Measurements from ENCODE around the gene TTC33.

The TTC33 gene

DNA sequence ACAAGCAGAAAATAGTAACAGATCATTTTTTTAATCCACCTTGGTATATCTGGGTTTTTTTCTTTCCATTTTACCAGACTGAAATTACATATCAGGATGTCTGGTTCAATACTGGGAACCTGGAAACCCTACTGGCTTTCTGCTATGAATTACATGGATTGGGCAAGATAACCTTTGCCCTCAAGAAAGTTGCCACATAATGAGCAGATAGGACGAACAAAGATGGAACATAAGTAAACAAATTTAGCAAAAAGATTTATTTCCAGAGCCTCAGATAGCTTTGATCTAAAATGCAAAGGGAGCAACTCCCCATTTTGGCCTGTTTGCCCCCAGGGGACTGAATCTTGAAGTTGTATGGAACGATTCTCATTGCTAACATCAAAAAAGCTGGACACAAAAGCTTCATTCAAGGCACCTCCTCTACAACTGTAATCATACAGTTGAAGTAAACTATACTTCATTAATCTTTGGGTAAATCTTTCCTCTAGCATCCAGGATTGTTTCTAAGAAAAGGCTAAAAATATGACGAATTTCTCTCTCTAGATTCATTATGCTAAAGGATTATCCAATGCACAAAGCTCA, 207.7 kb downstream of the TTC33 start:
- in situ Hi-C loops (cut with MboI; ENCODE audit: low sequenced_read_pairs): no loop called here

DNA sequence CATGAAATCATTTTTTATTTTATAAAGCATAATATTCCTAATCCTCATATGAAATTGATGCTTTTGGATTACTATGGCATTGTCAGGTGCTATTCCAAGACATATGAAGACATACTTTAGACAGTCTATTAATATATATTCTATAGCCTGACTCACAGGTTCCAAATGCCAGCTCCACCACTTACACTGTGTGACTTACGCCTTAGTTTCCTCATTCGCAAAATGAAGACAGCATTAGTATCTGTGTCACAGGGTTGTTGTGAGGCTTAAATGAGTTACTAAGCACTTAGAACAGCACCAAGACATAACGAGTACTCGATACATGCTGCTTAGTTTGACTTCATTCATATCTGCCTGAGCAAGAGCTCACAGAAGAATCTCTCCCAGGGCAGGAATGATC, 208.2 kb downstream of the TTC33 start:
- in situ Hi-C loops (cut with MboI; ENCODE audit: low sequenced_read_pairs): no loop called here

DNA sequence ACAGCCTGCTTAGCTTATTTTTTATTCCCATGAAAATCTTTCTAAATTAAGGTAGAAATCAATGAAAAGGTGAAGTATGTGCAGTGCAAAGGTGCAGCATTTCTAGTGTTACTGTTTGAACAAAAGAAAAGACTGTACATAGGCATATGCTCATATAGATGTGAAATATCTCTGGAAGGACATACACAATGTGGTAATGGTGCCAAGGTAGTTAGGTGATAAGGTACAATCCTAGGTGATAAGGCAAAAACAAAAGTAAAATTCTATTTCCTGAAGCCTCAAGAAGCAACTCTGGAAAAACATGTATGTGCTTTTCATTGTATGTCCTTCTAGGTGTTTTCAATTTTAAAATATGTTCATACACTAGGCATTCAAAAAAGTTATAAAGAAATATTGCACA, 215.5 kb downstream of the TTC33 start:
- in situ Hi-C loops (cut with MboI; ENCODE audit: low sequenced_read_pairs): no loop called here

DNA sequence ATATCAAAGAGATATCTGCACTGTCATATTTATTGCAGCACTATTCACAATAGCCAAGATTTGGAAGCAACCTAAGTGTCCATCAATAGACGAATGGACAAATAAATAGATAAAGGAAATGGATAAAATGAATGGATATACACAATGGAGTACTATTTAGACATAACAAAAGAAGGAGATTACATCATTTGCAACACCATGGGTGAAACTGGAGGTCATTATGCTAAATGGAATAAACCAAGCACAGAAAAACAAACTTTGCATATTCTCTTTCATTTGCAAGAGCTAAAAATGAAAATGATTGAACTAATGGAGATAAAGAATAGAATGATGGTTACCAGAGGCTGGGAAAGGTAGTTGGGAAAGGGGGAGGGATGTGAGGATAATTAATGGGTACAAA, 231.1 kb downstream of the TTC33 start:
- in situ Hi-C loops (cut with MboI; ENCODE audit: low sequenced_read_pairs): no loop called here

DNA sequence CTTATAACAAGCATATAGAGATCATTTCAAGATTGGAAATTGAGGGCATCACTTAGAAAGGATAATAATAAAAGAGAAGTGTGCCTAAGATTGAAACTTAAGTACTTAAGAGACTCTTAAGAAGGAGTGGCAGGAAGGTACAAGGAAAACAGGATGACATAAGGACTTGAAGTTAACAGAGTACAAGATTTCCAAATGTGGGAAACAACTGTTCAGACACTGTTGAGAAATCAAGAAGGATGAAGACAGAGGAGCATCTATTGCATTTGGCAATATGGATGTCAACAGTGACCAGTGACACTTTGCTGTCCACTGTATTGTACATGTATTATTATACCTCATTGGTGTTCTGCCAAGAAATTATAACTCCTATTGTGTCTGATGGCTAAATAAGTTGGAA, 233.8 kb downstream of the TTC33 start:
- in situ Hi-C loops (cut with MboI; ENCODE audit: low sequenced_read_pairs): no loop called here

DNA sequence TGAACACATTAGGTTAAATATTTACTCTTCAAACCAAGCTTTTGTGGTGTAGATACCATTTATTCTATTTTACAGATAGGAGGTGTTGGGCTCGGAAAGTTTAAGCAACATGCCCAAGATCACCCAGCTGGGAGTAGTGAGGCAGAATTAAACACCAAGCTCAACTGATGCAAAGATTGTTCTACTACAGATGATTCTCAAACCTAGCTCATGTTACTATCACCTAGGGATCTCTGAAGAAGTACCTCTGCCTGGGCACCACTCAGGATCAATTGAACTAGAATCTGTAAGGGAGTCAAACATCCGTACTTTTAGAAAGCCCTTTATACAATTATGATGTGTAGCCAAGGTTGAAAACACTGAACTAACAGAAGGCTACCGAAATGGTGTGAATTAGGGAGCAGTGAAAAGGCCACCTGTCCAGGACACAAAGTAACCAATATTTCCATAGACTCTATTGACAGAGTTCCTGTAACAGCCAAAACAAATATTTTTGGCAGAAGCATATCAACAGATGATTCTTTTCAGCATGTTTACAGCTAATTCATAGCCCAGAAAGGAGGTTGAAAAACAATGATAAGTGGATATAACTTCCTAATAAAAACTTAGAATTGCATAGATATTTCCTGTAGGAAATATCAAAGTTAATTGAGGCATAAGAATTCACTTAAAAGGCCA, 234.5 kb downstream of the TTC33 start:
- in situ Hi-C loops (cut with MboI; ENCODE audit: low sequenced_read_pairs): no loop called here

DNA sequence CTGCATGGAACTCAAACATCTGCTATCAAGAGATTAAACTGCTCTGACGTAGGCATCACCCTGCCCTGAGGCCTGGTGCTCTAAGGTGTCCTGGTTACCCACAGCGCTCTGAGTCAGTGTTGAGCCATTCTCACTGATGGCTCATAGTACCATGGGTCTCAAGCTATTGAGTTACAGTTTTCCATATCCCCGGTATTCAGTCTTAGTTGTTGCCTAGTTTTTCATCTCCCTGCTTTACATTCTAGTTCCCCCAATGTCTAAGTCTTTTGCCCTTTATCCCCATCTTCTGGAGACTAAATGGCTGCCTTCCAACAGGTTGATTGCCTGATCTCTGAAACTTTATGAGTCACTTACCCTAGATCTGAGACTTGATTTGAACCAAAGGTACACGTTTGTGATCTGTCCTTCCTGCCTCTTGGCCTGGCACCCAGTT, 237.3 kb downstream of the TTC33 start:
- in situ Hi-C loops (cut with MboI; ENCODE audit: low sequenced_read_pairs): no loop called here

DNA sequence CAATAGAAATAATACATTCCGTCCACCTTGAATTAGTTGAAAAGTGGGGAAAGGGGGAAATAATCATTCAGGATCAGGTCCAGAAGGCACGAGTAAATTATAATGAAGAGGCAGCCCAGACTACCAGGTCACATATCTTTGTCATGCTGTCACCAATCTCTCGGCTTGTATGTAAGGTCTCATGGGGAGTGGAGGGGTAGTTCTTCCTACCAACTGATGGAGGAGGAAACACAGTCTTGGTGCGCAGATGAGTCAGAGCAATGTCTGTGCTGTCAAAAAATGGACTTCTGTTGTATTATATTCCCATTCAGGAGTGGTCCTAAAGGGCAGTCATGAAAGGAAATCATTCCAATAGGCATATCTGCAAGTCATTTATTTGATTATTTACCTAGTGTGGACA, 240.3 kb downstream of the TTC33 start:
- in situ Hi-C loops (cut with MboI; ENCODE audit: low sequenced_read_pairs): no loop called here

DNA sequence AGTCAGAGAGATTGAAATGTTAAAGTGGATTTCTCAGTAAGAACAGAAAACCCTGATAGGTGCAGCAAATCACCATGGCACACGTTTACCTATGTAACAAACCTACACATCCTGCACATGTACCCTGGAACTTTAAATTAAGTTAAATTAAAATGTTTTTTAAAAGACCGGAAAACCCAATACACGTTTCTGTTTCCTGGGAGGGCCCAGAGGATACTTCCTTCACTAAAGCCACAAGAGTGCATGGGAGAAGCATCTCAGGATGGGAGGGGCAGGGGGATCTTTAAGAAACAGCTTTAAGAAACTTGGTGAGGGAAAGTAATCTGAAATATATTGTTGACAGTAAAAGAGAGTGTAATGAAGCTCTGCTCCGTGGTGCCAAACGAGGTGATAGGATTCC, 240.8 kb downstream of the TTC33 start:
- in situ Hi-C loops (cut with MboI; ENCODE audit: low sequenced_read_pairs): no loop called here

DNA sequence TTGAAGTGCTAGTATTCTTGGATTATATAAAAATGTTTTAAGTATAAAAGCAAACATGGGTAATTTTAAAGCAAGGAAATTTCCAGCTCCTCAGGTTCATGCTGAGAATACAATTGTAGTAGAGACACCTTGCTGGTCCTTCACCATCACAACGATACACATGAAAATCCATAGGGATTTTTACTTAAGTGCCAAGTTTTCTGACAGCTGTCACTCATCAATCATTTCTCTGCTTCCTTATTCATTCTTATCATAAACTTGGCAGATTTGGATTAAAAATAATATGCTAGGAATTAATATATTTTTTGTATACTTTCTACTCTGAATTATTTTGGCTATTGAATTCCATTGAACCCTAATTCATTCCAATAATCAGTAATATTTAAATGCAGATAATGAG, 244.0 kb downstream of the TTC33 start:
- in situ Hi-C loops (cut with MboI; ENCODE audit: low sequenced_read_pairs): no loop called here

DNA sequence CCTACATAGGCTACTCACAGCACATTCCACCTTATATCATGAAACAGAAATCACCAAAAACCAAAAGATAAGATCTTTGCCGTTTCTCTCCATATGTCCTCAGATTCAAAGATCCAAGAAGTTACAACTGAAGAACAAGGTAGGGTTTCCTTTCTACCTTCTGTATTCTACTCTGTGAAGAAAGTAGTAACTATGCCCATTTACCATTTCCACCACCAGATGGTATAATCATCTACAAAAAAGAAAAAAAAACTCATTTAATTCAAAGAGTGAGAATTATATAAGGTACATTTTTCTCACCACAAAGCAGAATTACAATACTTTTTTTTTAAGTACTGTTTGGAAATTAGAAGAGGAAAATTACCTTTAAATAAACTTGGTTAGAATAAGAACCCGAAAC, 248.7 kb downstream of the TTC33 start:
- in situ Hi-C loops (cut with MboI; ENCODE audit: low sequenced_read_pairs): no loop called here

DNA sequence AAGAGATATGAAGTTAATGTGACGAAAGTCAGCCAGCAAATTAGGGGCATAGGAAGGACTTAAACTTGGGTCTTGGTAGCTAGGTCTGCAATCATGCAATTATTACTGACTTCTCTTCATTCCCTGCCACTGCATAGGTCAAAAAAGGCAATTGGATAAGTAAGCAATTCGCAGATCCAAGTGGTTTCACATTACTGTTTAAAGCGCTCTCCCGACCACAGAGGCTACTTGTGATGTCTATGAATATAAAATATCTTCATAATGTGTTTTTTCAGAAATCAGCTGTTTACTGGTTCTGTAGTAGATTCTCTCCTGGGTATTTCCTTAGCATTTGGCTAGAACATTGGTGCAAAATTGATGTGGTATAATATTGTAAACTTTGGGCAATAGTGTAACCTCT, 250.7 kb downstream of the TTC33 start:
- in situ Hi-C loops (cut with MboI; ENCODE audit: low sequenced_read_pairs): no loop called here

DNA sequence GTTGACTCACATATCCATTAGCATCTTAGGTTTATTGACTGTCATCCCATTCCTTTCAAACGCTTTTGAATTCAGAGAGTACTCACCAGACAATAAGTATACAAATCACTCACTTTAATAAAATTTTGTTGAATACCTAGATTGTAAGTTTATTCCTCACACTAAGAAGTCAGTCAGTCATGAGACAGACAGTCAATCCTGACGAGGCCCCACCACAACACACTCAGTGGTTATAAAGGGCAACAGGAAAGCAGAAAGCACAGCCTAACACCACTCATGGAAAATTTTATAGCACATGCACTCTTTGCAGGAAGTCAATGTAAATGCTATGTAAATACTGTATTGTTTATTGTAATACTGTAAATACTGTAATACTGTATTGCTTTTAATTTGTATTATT, 252.3 kb downstream of the TTC33 start:
- in situ Hi-C loops (cut with MboI; ENCODE audit: low sequenced_read_pairs): no loop called here

DNA sequence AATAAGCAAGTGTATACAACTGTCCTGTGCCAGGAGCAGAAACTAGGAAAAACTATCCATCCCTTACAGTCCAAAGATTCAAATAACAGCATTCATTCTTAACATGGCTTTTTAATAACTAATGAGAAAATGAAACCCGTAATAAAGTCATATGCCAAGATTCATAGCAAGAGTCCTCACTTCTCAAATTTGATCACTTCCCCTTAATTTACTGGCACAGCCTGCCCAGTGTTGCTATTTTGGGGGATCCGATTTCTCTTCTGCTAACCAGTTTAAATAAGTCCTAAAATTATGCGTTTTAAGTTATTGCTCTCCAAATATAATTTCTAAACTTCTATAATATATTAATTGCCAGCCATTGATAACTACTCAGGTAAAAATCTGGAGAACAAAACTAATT, 253.0 kb downstream of the TTC33 start:
- in situ Hi-C loops (cut with MboI; ENCODE audit: low sequenced_read_pairs): no loop called here

DNA sequence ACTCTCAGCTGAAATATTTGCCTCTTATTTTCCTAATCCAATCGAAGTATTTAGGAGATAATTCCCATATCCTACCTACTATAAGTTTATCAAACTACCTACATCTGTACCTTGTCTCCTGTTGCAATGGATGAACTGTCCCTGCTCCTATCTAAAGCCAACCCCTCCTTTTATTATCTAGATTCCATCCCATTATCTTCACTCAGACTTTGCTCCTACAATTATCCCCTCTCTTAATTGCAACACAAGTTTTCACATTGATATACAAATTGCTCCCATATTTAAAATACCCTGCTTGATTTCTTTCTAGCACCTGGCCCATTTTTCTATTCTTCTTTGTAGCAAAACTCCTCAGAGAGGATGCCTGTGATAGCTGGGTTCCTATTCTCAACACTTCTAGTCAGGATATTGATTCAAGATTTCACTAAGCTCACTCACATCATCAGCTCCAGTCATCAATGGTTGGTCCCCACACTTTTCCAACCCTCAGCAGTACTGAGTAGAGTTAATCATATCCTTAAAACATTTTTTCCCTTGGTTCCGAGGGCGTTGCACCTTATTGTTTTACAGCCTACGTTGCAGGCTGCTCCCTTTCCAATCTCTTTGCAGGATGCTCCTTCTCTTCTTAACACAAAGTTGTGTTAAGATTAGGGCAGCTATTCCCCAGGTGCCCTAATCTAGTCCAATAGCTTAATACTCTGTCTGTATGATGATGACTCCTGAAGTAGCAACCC, 253.9 kb downstream of the TTC33 start:
- in situ Hi-C loops (cut with MboI; ENCODE audit: low sequenced_read_pairs): no loop called here

DNA sequence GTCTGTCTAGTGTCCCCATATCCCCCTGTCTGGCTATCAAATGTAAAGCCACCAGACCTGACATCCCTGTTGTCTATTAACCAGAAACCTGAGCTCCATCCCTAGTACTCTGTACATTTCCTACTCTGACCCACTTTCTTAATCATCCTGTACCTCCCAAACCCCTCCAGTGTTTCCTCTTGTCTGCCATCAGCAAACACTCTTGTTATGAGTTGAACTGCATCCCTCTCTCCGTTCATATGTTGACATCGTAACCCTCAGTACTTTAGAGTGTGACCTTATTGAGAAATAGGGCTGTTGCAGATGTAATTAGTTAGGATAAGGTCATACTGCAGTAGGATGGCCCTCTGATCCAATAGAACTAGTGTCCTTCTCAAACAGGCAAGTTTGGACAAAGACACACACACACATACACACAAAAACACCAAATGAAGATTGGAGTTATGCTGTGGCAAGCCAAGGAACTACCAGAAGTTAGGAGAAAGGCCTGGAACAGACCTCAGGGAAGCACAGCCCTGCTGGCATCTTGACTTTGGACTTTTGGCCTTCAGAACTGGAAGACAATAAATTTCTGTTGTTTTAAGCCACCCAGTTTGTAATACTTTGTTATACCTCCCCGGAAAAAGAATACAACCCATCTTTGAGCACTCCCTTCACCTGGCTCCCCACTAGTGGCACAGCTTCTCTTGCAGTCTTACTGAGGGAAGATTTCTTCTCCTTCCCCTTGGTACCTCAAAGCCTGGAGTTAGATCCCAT, 256.1 kb downstream of the TTC33 start:
- in situ Hi-C loops (cut with MboI; ENCODE audit: low sequenced_read_pairs): no loop called here

DNA sequence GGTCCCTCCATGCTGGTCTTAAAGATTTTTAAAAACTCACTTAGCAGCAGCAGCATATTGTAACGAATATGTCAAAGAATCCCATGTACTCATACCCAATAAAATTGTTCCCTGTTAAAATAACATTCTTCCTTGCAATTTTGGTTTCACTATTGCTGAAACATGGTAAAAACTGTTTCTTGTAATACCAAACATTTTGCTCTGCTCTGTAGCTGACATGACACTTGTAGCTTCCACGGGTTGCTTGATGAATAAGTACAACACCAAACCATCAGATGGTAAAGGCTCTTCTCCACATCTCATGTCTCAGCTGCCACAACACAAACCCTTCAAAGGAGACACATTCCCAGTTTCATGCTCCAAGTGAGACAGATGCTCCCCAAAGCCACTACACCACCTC, 256.8 kb downstream of the TTC33 start:
- in situ Hi-C loops (cut with MboI; ENCODE audit: low sequenced_read_pairs): no loop called here

DNA sequence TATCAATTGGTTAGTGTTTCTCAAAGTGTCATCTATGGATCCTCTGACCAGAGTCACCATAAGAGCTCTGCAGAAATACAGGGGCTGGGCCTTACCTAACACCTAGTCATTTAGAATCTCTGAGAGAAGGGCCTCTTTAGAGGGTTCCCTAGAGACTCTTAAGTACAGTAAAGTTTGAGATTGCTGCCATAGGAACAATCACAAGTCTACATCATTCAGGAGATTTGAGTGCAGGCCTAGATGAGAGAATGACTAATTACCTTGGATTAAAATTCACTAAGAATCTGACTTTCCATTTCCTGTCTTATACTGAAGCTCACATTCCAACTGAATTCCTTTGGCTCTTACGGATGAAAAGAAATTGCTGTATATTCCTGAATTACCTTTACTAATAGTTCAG, 258.2 kb downstream of the TTC33 start:
- in situ Hi-C loops (cut with MboI; ENCODE audit: low sequenced_read_pairs): no loop called here

DNA sequence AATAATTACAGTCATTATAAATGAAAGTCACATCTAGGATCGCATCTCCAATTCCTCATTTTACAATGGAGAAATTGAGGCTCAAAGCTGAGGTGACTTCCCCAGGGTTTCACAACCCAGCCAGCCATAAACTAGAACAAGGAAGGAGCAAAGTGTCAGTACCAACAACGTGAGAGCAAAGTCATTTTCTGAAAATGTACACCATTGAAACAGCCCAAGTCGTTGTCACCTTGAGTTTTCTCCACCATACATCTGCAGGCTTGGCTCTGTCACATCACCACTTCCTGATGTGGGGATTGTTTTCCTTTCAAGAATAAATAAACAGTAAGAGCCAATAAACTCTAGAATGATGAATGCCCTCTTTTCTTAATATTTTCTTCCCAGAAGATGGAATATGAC, 260.5 kb downstream of the TTC33 start:
- in situ Hi-C loops (cut with MboI; ENCODE audit: low sequenced_read_pairs): no loop called here

DNA sequence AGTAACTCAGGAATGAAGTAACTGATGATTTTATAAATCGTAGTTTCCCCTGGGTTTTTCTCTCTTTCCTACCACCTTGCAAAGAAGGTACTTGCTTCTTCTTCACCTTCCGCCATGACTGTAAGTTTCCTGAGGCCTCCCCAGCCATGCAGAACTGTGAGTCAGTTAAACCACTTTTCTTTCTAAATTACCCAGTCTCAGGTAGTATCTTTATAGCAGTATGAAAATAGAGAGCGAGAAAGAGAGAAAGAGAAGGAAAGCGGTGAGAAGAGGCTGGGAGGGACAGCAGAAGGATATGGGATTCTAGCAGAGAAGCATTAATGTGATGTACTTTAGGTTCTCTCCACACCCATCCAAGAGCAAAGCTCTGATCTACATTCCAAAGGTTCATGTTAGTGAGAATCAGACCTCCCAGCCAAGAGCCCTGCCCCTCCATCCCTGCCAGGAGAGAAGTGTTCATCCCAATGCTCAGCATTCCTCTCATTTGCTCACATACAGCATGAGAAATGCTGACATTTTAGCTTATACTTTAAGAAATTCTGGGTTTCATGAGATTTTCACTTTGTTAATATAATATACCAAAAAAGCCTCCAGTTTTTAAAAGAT, 261.0 kb downstream of the TTC33 start:
- in situ Hi-C loops (cut with MboI; ENCODE audit: low sequenced_read_pairs): no loop called here

DNA sequence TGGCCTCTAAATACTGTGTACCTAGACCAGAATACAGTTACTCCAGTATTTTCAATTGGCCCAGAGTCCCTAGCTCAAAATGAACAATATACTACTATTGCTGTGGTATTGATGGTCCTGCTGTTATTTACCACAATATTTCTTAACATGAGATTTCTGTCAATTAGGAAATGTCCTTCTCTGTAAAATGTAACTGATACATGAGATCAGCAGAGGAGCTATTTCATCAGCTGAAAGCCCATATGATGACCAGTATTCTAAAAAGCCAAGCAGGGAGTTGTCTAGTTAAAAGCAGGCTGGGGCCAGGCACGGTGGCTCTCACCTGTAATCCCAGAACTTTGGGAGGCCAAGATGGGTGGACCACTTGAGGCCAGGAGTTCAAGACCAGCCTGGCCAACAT, 263.7 kb downstream of the TTC33 start:
- in situ Hi-C loops (cut with MboI; ENCODE audit: low sequenced_read_pairs): no loop called here
